SKM-1 treated with dmso at 0.1 percent for 144 hours (cell line): ENCODE measurements around the gene PGLYRP1.

Experiments used
- DNase-seq: peaks from one replicate; lab custom pipeline; 2025; ENCODE audit not compliant: unreplicated experiment; lab: John Stamatoyannopoulos, UW

PGLYRP1 gene

GRCh38 chr19:46006411-46006810, 16.4 kb downstream of the PGLYRP1 start:
- no peak for DNase-seq

- DNase-seq = no peak
Observed at GRCh38 chr19:46002678-46003275, 20.1 kb downstream of the PGLYRP1 start.

DNA sequence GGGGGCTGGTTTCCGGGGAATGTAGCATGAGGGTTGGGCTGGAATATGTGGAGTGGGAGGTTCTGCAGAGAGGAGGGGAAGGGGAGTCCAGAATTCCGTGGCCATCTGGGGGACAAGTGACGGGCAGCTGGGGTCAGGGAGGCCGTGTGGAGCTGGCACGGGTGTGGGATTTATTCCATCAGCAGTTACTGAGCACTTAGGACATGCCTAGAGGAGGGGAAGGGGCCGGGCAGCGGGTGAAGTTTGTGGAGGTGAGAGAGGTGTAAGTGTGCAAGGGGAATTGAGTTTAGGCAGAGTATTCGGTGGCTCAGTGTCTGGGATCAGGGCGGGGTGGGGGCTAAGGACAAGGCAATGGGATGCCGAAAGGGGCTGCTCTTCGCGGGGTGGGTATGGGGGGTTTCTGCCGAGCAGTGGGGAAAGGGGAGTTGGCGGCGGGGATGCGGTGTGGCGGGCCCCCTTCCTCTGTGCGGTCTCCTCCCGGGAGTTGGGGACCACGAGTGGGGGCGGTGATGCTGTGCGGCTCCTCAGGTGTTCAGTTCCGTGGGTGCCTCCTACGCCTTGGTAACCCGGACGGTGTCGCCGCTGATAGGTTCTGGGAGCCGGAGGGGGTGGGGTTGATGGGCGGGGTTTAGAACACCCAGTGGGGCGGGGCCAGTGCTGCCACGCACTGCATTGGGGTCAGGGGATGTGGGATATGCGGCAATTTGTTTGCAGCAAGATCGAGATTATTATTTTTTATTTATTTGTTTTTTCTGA, 22.2 kb downstream of the PGLYRP1 start:
- no peak for DNase-seq

GRCh38 chr19:45999653-46000121, 23.2 kb downstream of the PGLYRP1 start:
- DNase-seq = no peak

DNA sequence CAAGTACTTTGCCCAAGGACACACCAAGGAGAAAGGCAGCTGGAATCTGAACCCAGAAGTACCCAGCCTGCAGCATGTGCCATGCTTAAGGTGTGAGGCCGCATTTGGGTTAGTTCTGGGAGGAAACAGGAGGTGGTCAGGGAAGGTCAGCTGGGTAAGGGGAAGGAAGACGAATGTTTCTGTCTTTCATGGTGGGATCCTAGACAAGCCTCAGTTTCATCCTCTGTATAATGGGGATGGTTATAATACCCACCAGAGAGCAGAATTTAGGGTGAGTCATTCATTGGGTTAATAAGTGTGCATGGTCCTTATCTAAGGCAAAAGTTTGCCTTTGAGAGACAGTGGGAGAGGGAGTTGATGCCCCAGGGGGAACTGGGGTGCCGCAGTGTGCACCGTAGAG, 24.0 kb downstream of the PGLYRP1 start:
- no peak for DNase-seq

DNA sequence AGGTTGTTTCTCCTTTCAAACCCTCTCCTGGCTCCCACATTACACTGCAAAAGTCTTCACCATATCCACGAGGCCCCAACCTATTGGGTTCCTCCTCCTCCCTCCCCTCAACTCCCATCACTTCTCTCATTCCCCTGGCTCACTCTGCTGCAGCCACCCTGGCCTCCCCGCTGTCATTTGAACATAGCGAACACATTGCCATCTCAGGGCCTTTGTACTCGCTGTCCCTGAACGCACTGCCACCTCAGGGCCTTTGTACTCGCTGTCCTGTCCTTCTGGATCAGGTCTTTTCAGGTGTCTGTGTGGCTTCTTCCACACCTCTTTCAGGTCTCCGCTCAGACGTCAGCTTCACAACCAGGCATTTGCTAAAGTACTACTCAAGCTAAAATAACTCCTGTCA, 25.9 kb downstream of the PGLYRP1 start:
- no peak for DNase-seq

DNA sequence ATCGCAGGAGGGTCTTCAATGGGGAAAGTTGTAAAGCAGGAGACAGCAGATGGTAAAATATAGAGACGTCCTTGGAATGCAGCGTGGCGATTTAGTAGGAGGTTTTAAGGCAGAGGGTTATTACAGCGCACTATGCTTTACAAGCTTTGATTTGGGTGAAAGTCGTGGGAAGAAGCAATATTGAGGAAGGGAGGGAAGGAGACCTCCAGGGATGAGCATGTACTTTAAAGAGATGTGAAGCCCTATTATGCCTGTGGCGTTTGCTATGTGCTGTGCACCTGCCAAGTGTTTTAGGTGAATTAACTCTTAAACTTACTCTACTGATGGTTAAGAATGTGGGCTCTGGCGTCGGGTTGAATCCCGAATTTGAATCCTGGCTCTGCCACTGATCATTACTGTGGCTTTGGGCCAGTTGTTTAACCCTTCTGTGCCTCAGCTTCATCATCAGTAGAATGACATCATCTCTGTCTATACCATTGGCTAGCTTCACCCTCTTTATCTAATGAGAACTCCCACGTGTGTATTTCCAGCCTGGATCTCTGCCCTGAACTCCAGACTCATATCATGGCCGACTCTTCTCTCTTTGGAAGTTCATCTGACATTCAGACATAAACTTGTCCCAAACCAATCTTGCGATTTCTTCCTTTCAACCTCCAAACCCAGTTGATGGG, 27.0 kb downstream of the PGLYRP1 start:
- DNase-seq = no peak

- DNase-seq = peak; percentile 91
Observed at GRCh38 chr19:45994998-45995714, 27.7 kb downstream of the PGLYRP1 start, which contains the start of gene CCDC61. CCDC61 (plus strand) TSS chr19:45995467; CDS start chr19:46003019, 7,552 bp downstream.

GRCh38 chr19:45994456-45994997, 28.3 kb downstream of the PGLYRP1 start:
- DNase-seq = no peak

- DNase-seq = no peak
Observed at GRCh38 chr19:45990113-45990728, 32.6 kb downstream of the PGLYRP1 start.

DNA sequence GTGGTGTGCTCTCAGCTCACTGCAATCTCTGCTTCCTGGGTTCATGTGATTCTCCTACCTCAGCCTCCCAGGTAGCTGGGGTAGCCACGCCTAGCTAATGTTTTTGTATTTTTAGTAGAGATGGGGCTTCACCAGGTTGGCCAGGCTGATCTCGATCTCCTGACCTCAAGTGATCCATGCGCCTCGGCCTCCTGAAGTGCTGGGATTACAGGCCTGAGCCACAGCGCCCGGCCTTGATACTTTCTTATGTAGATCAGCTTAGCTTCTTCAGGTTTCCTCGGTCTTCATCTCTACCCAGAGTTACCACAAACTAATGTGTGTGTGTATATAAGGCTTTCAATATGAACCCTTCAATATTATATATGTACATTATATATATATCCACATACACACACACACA, 37.5 kb downstream of the PGLYRP1 start:
- no peak for DNase-seq

- no peak for DNase-seq
Observed at GRCh38 chr19:45981350-45981749, 41.5 kb downstream of the PGLYRP1 start.

DNA sequence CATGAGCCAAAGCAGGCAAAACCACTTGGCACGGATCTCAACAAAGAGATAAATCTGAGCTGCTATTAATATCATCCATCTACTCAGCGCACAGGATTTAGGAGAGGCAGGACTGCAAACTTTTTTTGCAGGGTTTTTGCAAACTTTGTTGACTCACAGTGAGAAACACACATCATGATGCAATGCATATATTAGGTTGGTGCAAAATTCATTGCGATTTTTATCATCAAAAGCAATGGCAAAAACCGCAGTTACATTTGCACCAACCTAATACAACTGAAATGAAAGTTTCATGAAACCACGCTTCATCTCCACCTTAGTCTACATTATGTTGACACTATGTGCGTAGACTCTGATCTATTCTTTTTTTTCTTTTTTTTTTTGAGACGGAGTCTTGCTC, 44.7 kb downstream of the PGLYRP1 start:
- no peak for DNase-seq

DNA sequence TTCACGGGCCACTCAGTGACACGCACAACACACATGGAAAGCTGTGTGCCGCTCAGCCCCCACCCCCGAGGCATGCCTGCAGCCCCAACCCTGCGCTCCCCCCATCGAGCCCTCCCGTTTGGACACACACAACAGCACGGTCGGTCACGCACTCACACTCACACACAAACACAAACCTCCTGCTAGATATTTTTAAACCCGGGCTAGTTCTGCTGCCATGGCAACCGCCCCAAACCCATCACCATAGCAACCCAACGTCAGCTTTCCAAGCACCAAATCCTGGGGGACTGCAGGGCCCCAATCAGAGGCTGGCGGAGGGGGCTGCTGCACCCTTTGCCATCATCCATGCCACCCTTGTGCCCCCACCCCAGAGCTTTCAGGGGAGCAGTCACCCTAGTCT, 46.7 kb downstream of the PGLYRP1 start:
- DNase-seq = no peak

- no peak for DNase-seq
Observed at GRCh38 chr19:45975306-45976070, 47.4 kb downstream of the PGLYRP1 start.

DNA sequence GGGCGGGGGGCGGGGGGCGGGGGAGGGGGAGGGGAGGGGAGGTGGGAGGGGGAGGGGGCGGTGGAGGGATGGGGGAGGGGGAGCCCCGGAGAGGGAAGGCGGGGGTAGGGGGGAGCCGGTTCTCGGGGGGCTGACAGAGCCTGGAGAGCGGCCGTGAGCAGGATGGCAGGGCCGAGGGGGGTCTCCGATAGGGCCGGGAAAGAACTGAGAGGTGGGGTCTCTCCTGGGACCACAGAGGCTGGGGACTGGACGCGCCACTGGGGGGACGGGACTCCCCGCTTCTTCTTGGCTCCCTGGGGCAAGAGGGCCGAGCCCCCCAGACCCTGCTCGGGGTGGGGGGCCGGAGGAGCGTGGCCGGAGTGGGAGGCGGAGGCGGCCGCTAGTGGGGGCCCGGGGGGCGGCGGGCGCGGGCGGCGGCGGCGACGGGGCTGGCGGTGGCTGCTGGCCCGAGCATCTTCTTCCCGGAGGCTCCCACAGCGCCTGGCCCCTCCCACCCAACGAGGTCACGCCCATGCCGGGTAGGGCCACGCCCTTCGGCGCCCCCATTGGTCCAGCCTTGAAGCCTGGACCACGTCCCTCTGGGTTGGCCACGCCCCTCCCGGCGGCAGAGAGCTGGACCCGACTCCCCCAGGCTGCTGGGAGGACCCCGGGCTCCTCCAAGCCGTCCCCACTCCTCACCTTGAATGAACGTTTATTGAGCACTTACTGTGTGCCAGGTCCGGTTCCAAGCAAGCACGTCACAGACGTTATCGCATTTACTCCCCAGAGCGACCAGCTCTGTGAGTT, 49.1 kb downstream of the PGLYRP1 start, which contains the start of gene NOVA2:
Gene NOVA2, minus strand, starts transcription at position 313 of the 786 bp plus-strand sequence. CDS start 514 bp downstream, outside the sequence.
- no peak for DNase-seq

GRCh38 chr19:45972947-45973540, 49.8 kb downstream of the PGLYRP1 start:
- DNase-seq = no peak

- no peak for DNase-seq
Observed at GRCh38 chr19:45972081-45972946, 50.5 kb downstream of the PGLYRP1 start.
